H1 (cell line): ENCODE results near the gene JPT1. TPM values are rescaled to one million over a fixed set of nuclear protein-coding genes. Genes with fewer than 3 reads are reported as not detected.
A peak's percentile ranks its signal among the peaks of the same experiment; 100 is the strongest.

Source experiments
- CTCF ChIA-PET: fragments of 300-600 bp; sonication (Branson Sonifier 250); formaldehyde crosslinking; loops from one replicate; lab custom pipeline; 2021; ENCODE audit not compliant: partially characterized antibody; lab: Charles Lee
- POLR2A ChIA-PET: fragments of 300-600 bp; sonication (Branson Sonifier 250); formaldehyde crosslinking; loops from one replicate; lab custom pipeline; 2021; ENCODE audit warnings: inconsistent platforms; ENCODE audit not compliant: partially characterized antibody; lab: Charles Lee
- DNase-seq, 2 experiments: peaks; one replicate each; pipeline versions ENCODE4 v3.0.0 to v3.0.0-alpha.2; 2010 to 2022; ENCODE audit warnings: low spot score in 2 of 2, low read depth in 1 of 2, mixed read lengths in 1 of 2
- FAIRE-seq: peaks from 2 replicates; lab custom pipeline; 2011; peaks lifted over from hg19 to GRCh38; lab: Jason Lieb, UNC
- H2AFZ ChIP-seq: 2 replicates; pipeline ENCODE4 v1.8.1; 2012; ENCODE audit warnings: low read length, inconsistent platforms
- H2AK5ac ChIP-seq: 2 replicates; pipeline ENCODE4 v1.6.1; 2013; ENCODE audit warnings: low read depth, low read length
- H2BK120ac ChIP-seq: replicated peaks from 2 replicates; pipeline ENCODE3; 2013; ENCODE audit warnings: low read depth, low read length, inconsistent platforms
- H2BK12ac ChIP-seq: 2 replicates; pipeline ENCODE4 v1.6.1; 2013; ENCODE audit warnings: low read depth, low read length
- H2BK15ac ChIP-seq: 2 replicates; pipeline ENCODE4 v1.6.1; 2013; ENCODE audit warnings: low read length
- H2BK20ac ChIP-seq: 2 replicates; pipeline ENCODE4 v1.6.1; 2013; ENCODE audit warnings: low read length
- H2BK5ac ChIP-seq: 2 replicates; pipeline ENCODE4 v1.6.1; 2013; ENCODE audit warnings: low read depth, low read length
- H3K14ac ChIP-seq: 2 replicates; pipeline ENCODE4 v1.6.1; 2013; ENCODE audit warnings: inconsistent platforms; ENCODE audit not compliant: insufficient read length
- H3K18ac ChIP-seq: 2 replicates; pipeline ENCODE4 v1.6.1; 2013; ENCODE audit warnings: low read length; ENCODE audit errors: extremely low read depth
- H3K23ac ChIP-seq: 2 replicates; pipeline ENCODE4 v1.6.1; 2013; ENCODE audit warnings: inconsistent platforms; ENCODE audit not compliant: insufficient read length
- H3K23me2 ChIP-seq: 2 replicates; pipeline ENCODE4 v1.6.1; 2013; ENCODE audit warnings: low read depth, low read length
- H3K27ac ChIP-seq: 2 replicates; pipeline ENCODE4 v1.6.1; 2011; ENCODE audit warnings: low read depth, low read length, inconsistent platforms
- H3K27me3 ChIP-seq, 4 experiments: replicated peaks in 1 of 4; 1 replicate in 1 of 4; 2 replicates in 3 of 4; pipeline versions ENCODE4 v1.6.1 to v1.8.1; 2011 to 2013; ENCODE audit warnings: low read length in 3 of 4, mild to moderate bottlenecking in 3 of 4, inconsistent platforms in 2 of 4, mixed read lengths in 2 of 4, moderate library complexity in 1 of 4; ENCODE audit not compliant: control insufficient read depth in 3 of 4, insufficient read depth in 3 of 4; ENCODE audit errors: extremely low read depth in 1 of 4
- H3K36me3 ChIP-seq, 4 experiments: 2 replicates each; pipeline versions ENCODE4 v1.6.1 to v1.8.1; 2011 to 2013; ENCODE audit warnings: mild to moderate bottlenecking in 4 of 4, low read length in 3 of 4, moderate library complexity in 2 of 4, control low read depth in 1 of 4, inconsistent platforms in 1 of 4; ENCODE audit not compliant: insufficient read depth in 4 of 4, control insufficient read depth in 2 of 4
- H3K4ac ChIP-seq: replicated peaks from 2 replicates; pipeline ENCODE3; 2013; ENCODE audit warnings: low read length, low read depth, mixed read lengths, inconsistent platforms; ENCODE audit not compliant: insufficient read length
- H3K4me1 ChIP-seq, 4 experiments: replicated peaks in 1 of 4; 1 replicate in 1 of 4; 2 replicates in 3 of 4; pipeline versions ENCODE4 v1.6.1 to v1.8.1; 2011 to 2013; ENCODE audit warnings: low read length in 3 of 4, inconsistent platforms in 2 of 4, mixed read lengths in 1 of 4; ENCODE audit not compliant: insufficient read depth in 4 of 4, control insufficient read depth in 3 of 4
- H3K4me2 ChIP-seq, 2 experiments: 2 replicates each; pipeline versions ENCODE4 v1.6.1 to v1.8.1; 2011 to 2013; ENCODE audit warnings: low read depth in 2 of 2, low read length in 2 of 2, control low read depth in 1 of 2, inconsistent platforms in 1 of 2, mild to moderate bottlenecking in 1 of 2; ENCODE audit not compliant: insufficient read depth in 1 of 2
- H3K4me3 ChIP-seq, 4 experiments: fragments of 200-600, 300-600 bp in 1 of 4; sonication (generic), shearing (Covaris generic), sonication (Bioruptor Twin) in 1 of 4; 2 replicates each; pipeline versions ENCODE4 v1.5.1 to v1.8.1; 2011 to 2016; ENCODE audit warnings: low read length in 4 of 4, low read depth in 3 of 4, control low read depth in 2 of 4, inconsistent platforms in 2 of 4, mild to moderate bottlenecking in 2 of 4, mixed read lengths in 1 of 4, moderate library complexity in 1 of 4; ENCODE audit not compliant: insufficient read depth in 2 of 4; ENCODE audit errors: extremely low read depth in 1 of 4
- H3K56ac ChIP-seq: replicated peaks from 2 replicates; pipeline ENCODE3; 2013; ENCODE audit warnings: low read depth, mild to moderate bottlenecking, mixed read lengths, low read length, inconsistent platforms; ENCODE audit not compliant: insufficient read length
- H3K79me1 ChIP-seq: 2 replicates; pipeline ENCODE4 v1.6.1; 2013; ENCODE audit warnings: low read depth, low read length, control low read depth
- H3K79me2 ChIP-seq, 2 experiments: 2 replicates each; pipeline versions ENCODE4 v1.6.1 to v1.8.1; 2012 to 2013; ENCODE audit warnings: low read length in 2 of 2, mild to moderate bottlenecking in 2 of 2, inconsistent platforms in 1 of 2; ENCODE audit not compliant: insufficient read depth in 2 of 2, control insufficient read depth in 1 of 2
- H3K9ac ChIP-seq, 4 experiments: replicated peaks in 1 of 4; 1 replicate in 1 of 4; 2 replicates in 3 of 4; pipeline versions ENCODE4 v1.6.1 to v1.8.1; 2011 to 2013; ENCODE audit warnings: low read depth in 3 of 4, low read length in 3 of 4, control low read depth in 2 of 4, mild to moderate bottlenecking in 2 of 4, moderate library complexity in 2 of 4, inconsistent platforms in 1 of 4; ENCODE audit errors: extremely low read depth in 1 of 4
- H3K9me3 ChIP-seq, 2 experiments: 2 replicates each; pipeline versions ENCODE4 v1.6.1 to v1.8.1; 2012 to 2013; ENCODE audit warnings: mild to moderate bottlenecking in 2 of 2, moderate library complexity in 2 of 2, control low read depth in 1 of 2, inconsistent platforms in 1 of 2, low read depth in 1 of 2, low read length in 1 of 2, mixed read lengths in 1 of 2; ENCODE audit not compliant: insufficient read depth in 2 of 2
- H4K20me1 ChIP-seq, 2 experiments: replicated peaks in 1 of 2; 2 replicates each; pipeline versions ENCODE3 to v1.8.1; 2011 to 2013; ENCODE audit warnings: inconsistent platforms in 2 of 2, low read length in 2 of 2, mild to moderate bottlenecking in 1 of 2; ENCODE audit not compliant: insufficient read depth in 2 of 2, control insufficient read depth in 1 of 2
- H4K5ac ChIP-seq: 2 replicates; pipeline ENCODE4 v1.6.1; 2013; ENCODE audit warnings: low read length, low read depth, mixed read lengths, inconsistent platforms; ENCODE audit not compliant: insufficient read length
- H4K8ac ChIP-seq: 2 replicates; pipeline ENCODE4 v1.8.0; 2013; ENCODE audit warnings: mild to moderate bottlenecking, moderate library complexity, low read length, inconsistent platforms; ENCODE audit not compliant: insufficient read depth; ENCODE audit errors: extremely low read depth
- H4K91ac ChIP-seq: replicated peaks from 2 replicates; pipeline ENCODE3; 2013; ENCODE audit warnings: low read length, mixed read lengths, inconsistent platforms; ENCODE audit not compliant: insufficient read length
- CBX8 ChIP-seq: fragments of 300-800, 300-1000 bp; sonication (generic); IDR thresholded peaks from 2 replicates; pipeline ENCODE4 v1.7.1; 2016; ENCODE audit warnings: low read depth, low read length, borderline replicate concordance
- POLR2AphosphoS5 ChIP-seq: IDR thresholded peaks from 2 replicates; pipeline ENCODE4 v1.6.1; 2011; ENCODE audit warnings: low read depth, low read length
- WGBS, 2 experiments: shearing (Covaris generic) in 1 of 2; methylation state at CpG; one replicate each; pipeline versions ENCODE4 v1.1.6 to v1.1.7; 2013 to 2015; ENCODE audit warnings: low lambda C conversion rate in 2 of 2, mixed read lengths in 2 of 2, inconsistent platforms in 1 of 2, low coverage in 1 of 2, missing lambda C conversion rate in 1 of 2; ENCODE audit not compliant: insufficient replicate concordance in 2 of 2, insufficient coverage in 1 of 2, insufficient read length in 1 of 2; ENCODE audit errors: extremely low coverage in 1 of 2, missing lambda C conversion rate in 1 of 2; 5-methylcytosine and 5-hydroxymethylcytosine counted together
- polyA plus RNA-seq, 7 experiments: library from polyadenylated mRNA; depleted of rRNA in 3 of 7; stranded (reverse) in 5 of 7; unstranded in 2 of 7; fragments of >200 nt in 5 of 7; fragments of 200-250 nt in 2 of 7; gene quantifications; 1 replicate in 5 of 7; 2 replicates in 1 of 7; 4 replicates in 1 of 7; pipeline versions ENCODE4 v1.2.1 to v1.2.3, GENCODE V29; 2011 to 2013; ENCODE audit warnings: missing spikeins in 2 of 7, mixed read lengths in 2 of 7
- total RNA-seq: library from RNA; stranded (reverse); fragmentation: NEBNext Ultra II Directional; extraction: Animal tissue kit (Norgen Biotek cat#: 25700); gene quantifications from 2 replicates; pipeline ENCODE4 v1.2.1, GENCODE V29; 2021

The JPT1 gene
- total and polyA plus RNA-seq, 2 of the 8 experiments (the other 6 are each of a cell fraction or from before 2014, with no cell fraction given): 154 to 369 TPM

- ChIA-PET POLR2A (interaction anchor here (0.9 to 11.6 kb wide), 3 partner anchors 15 to 53 kb away, joined by 3 to 213 read pairs (median 29); partner anchors contain the start of gene NUP85), CTCF (no interaction called here)
- no peak overlapping the region for H4K8ac ChIP-seq
- no peak overlapping the region for H2BK12ac ChIP-seq
- H4K20me1 ChIP-seq: peaks cover 2 to 3% of the 10 kb centered on the region in 2 experiments
- no peak overlapping the region for H2BK20ac ChIP-seq
- DNase-seq (no peak), FAIRE-seq (no peak)
- H2BK15ac ChIP-seq: no peak overlapping the region
- H3K4me1 ChIP-seq: peaks cover 3 to 12% (median 9%) of the 10 kb centered on the region in 4 experiments; a peak in 6 of 7 replicates
- H3K27ac ChIP-seq: 0 out of 2 replicates have a peak overlapping the region, but pooled peaks have one; percentile 26
- no peak overlapping the region for H4K5ac ChIP-seq
- H3K4me2 ChIP-seq: peak overlapping the region; percentile 72 to 99
- H2BK5ac ChIP-seq: no peak overlapping the region
- peaks cover 5% of the 10 kb centered on the region; the same call in 1 of the 2 replicates for H3K79me1 ChIP-seq
- no peak overlapping the region for H3K56ac ChIP-seq
- H4K91ac ChIP-seq: no peak overlapping the region
- H3K9ac ChIP-seq: peak overlapping the region; percentile 69 to 97 (median 78)
- H3K4me3 ChIP-seq: peak overlapping the region; percentile 87 to 95 (median 94)
- no peak overlapping the region for H3K18ac ChIP-seq
- peaks cover 29 to 66% of the 10 kb centered on the region in 2 experiments for H3K79me2 ChIP-seq
- no peak for TF ChIP-seq CBX8
- 0 out of 2 replicates have a peak, but pooled peaks have one; percentile 5 for TF ChIP-seq POLR2AphosphoS5
- H3K23me2 ChIP-seq: peaks cover 6% of the 10 kb centered on the region
- H3K23ac ChIP-seq: no peak overlapping the region
- H2AK5ac ChIP-seq: no peak overlapping the region
- H3K27me3 ChIP-seq: no peaks in the 10 kb centered on the region
- no peaks in the 10 kb centered on the region for H3K9me3 ChIP-seq
- WGBS, 2 experiments: 37% methylated on average over 6 of the region's 6 CpGs; no CpG with 5 or more reads in 1 of the 2 experiments
- H2AFZ ChIP-seq: no peak overlapping the region
- H2BK120ac ChIP-seq: no peak overlapping the region
- H3K36me3 ChIP-seq: peaks cover 5 to 16% (median 12%) of the 10 kb centered on the region in 4 experiments
- H3K14ac ChIP-seq: peak overlapping the region; percentile 68
- H3K4ac ChIP-seq: no peak overlapping the region
Observed at GRCh38 chr17:75152523-75152921, 1.8 kb downstream of the JPT1 start.
